ENCODE results near the gene SMPD3.

SMPD3 gene

DNA sequence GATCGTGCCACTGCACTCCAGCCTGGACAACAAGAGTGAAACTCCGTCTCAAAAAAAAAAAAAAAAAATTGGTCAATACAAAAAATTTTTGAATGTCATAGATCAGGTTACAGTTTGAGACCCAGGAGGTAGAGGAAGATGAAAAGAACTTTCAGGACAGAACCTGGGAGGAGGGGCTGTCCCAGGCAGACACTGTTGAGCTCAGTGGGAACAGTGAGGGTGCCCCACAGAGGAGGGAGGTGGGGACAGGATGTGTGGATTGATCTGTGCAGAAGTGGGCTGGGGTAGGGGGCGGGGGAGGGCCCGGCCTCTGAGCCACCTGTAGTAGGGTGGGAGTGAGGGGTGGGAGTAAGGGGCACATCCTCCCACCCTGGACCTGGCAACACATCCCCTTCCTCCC lies 79.1 kb downstream of the SMPD3 start:
- DNase-seq (ENCODE audit: low read depth): no peak

DNA sequence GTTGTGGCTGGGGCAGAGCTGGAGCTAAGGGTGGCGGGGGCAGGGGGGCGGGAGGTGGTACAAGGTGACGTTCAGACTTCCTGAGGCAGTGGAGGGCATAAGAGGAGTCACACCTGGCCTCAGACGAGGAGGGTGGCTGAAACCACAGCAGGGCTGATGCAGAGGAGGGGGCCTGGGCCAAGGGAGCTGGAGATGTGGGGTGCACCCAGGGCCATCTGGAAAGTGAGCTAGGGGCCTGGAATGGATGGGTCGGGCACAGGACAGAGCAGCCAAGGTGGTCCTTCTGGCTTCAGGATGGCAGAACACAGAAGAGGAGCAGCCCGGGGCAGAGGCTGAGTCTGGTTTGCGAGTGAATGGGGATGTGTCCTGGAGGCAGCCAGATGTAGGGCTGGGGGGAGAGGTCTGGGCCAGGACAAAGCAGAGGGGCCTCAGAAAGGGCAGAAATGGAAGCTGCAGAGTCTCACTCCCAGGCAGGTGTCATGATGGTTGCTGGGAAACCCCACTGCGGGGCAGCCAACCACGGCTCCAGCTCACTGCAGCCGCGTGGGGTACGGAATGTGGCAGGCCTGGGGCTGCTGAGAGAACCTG lies 79.9 kb downstream of the SMPD3 start:
- DNase-seq (ENCODE audit: low read depth): no peak

GRCh38 chr16:68367891-68368290 lies 80.4 kb downstream of the SMPD3 start:
- no peak for DNase-seq (ENCODE audit: low read depth)

DNA sequence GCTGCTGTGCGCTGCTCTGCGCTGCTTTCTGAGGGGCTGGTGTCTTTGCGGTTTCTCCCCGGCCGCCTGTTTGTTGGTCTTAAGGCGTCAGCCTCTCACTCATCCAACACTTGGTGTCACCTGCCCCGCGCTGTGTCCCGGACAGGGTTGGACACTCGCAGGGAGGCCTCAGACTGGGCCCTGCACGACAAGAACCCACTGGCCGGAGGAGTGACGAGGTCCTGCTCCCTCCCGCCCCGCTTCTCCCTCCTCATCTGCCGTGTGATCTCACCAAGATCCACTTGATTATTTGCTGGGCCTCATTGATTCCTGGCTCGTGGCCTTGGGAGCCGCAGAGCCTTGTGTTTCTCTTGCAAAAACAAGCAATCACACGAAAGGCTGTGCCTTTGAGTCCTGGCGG lies 80.9 kb downstream of the SMPD3 start:
- no peak for DNase-seq (ENCODE audit: low read depth)

- no peak for DNase-seq (ENCODE audit: low read depth)
Measured at GRCh38 chr16:68367030-68367429, 81.3 kb downstream of the SMPD3 start.

DNA sequence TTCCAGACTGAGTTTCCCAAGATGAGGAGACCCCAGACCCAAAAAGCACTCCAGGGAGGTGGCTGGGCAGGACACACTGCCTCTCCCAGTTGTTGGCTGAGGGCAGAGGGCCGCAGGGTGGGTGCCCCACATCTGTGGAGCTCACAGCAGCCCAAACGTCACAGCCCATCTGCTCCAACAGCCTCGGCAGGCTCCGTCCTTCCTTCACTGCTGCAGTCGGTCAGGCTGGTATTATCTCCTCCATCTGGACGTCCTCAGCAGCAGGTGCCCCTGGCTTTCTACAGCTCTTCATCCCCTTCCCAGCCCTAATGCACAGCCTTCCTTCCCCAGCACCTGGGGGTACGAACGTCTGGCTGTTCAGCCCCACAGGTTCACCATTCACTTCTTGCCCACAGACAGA lies 82.2 kb downstream of the SMPD3 start:
- DNase-seq (ENCODE audit: low read depth): no peak

DNA sequence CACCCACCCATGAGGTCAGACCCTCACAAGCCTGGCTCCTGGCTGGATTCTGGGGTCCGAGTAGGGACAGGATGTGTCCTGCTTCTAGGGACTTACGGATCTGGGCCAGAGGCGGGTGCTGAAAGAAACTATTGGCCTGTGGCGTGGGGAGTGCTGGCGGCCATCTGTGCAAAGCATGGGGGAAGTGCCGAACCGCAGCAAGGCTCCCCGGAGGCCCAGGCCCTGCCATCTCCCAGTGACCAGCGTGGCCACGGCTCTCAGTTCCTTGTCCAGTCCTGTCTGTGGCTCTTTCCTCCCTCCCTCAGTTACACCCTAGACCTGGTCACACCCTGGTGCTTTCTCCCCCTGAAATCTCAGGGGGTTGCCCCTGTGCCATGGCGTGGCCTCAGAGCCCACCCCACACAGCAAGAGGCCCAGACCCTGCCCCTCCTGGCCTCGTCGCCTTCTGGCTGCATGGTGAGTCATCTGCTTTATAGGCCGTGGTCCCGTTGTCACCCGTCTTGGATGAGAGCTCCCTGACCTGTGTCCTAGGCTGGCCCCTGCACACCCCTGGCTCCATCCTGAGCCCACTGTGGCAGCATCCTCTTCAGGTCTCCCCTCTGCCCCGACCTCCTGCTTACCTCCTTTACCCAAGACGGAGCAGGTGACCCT lies 83.0 kb downstream of the SMPD3 start:
- DNase-seq (ENCODE audit: low read depth): no peak

DNA sequence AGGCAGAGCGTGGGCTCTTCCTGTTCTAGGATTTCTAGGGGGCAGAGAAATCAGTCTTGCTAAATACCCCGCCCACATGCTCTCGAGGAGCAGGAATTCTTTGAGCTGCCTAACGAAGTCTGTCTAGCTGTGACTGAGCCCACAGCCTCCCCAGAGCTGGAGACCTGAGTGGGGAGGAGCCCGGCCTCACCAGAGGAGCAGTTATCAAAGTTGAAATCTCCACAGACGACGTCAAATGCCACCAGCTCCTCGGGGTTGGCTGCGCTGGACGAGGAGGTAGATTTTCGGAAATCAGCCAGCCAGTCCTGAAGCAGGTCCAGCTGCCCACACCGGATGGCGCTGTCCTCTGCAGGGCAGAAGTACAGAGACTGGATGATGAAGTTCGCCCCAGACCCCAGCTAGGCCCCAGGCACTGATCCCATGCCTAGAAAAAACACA lies 83.7 kb downstream of the SMPD3 start:
- no peak for DNase-seq (ENCODE audit: low read depth)

- no peak for DNase-seq (ENCODE audit: low read depth)
Measured at GRCh38 chr16:68363658-68364521, 84.4 kb downstream of the SMPD3 start.

GRCh38 chr16:68362947-68363657 lies 85.2 kb downstream of the SMPD3 start:
- no peak for DNase-seq (ENCODE audit: low read depth)

GRCh38 chr16:68362262-68362913 lies 85.9 kb downstream of the SMPD3 start:
- no peak for DNase-seq (ENCODE audit: low read depth)

DNA sequence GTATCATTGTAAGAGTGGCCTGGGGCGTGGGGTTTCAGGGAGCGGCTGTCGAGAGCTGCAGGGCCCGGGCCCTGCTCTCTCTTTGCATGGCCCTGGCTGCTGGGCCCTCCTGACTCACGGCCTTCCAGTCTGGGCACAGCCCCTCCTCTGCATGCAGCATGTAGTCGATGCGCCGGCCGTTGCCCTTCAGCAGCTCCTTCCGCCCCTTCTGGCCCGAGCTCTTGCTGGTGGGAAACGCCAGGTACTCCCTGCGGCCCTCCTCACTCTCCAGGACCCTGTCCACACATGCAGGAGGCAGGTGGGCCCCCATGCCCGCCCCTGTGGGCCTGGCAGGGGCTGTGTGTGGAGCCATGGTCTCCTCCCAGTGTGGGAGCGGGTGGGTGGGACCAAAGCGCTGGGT lies 86.8 kb downstream of the SMPD3 start:
- DNase-seq (ENCODE audit: low read depth): no peak

GRCh38 chr16:68360956-68361355 lies 87.4 kb downstream of the SMPD3 start:
- DNase-seq (ENCODE audit: low read depth): no peak

- DNase-seq (ENCODE audit: low read depth): no peak
Measured at GRCh38 chr16:68360547-68360946, 87.8 kb downstream of the SMPD3 start.

GRCh38 chr16:68359398-68360191 lies 88.7 kb downstream of the SMPD3 start:
- no peak for DNase-seq (ENCODE audit: low read depth)

DNA sequence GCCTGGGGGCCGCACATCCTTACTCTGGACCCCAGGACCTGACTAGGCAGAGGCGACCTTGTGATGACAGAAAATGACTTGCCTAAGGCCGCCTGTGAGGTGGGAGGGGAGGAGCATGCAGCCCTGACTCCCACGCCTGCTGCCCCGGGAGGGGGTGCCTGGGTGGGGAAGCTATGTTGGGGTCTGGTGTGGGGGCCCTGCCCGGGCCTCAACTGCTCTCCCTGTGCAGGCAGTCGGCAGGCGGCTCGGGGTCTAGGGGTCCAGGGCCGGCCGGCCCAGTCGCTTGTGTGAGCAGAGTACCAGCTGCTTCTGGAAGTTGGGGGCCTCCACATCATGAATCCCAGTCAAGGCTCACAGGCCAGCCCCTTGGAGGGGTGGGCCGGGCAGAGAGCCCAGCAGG lies 89.4 kb downstream of the SMPD3 start:
- DNase-seq (ENCODE audit: low read depth): no peak

DNA sequence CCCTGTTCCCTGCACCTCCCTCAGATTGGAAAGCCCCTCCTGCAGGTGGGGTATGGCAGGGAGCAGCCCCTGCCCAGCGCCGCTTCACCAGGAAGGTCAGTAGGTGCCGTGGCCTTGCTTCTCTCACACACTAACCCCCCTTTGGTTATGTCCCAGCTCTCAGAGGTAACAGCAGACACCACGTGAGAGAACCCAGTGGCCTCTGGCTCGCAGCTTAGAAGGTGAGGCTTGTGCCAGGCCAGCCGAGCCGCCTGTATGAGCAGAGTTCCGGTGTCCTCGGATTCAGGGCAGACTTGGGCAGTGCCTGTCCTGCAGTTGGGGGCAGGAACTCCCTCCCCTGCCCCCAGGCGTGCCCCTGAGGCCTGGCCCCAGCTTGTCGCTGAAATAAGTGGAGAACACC lies 90.4 kb downstream of the SMPD3 start:
- DNase-seq (ENCODE audit: low read depth): no peak

DNA sequence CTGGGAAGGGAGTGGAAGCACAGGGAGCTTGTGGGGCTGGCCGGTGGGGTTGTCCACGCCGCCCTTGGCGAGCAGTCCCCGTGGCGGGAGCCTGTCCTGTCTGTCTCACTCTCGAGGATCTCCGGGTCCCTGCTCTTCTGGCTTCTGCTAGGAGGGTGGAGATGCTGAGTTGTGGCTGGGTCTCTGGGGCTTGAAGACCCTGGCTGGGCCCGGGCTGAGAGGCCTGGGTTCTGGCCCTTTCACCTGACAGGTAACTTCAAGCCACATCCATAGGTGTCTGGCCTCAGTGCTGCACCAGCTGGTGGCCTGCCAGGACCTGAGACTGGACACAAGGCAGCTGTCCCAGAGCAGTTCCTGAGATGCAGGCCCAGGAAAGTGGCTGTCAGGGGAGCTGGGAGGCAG lies 90.8 kb downstream of the SMPD3 start:
- DNase-seq (ENCODE audit: low read depth): no peak

DNA sequence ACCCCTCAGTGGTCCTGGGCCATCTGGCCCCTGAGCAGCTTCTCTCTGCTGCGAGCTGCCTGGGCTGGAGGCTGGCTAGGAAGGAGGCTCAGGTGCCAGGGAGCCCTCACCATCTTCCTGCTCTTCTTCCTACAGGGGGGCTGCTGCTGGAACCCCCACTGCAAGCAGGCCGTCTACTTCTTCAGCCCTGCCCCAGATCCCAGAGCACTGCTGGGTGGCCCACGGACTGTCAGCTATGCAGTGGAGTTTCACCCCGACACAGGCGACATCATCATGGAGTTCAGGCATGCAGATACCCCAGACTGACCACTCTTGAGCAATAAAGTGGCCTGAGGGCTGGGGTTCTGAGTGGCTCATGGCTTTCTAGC lies 91.4 kb downstream of the SMPD3 start:
- DNase-seq (ENCODE audit: low read depth): no peak

DNA sequence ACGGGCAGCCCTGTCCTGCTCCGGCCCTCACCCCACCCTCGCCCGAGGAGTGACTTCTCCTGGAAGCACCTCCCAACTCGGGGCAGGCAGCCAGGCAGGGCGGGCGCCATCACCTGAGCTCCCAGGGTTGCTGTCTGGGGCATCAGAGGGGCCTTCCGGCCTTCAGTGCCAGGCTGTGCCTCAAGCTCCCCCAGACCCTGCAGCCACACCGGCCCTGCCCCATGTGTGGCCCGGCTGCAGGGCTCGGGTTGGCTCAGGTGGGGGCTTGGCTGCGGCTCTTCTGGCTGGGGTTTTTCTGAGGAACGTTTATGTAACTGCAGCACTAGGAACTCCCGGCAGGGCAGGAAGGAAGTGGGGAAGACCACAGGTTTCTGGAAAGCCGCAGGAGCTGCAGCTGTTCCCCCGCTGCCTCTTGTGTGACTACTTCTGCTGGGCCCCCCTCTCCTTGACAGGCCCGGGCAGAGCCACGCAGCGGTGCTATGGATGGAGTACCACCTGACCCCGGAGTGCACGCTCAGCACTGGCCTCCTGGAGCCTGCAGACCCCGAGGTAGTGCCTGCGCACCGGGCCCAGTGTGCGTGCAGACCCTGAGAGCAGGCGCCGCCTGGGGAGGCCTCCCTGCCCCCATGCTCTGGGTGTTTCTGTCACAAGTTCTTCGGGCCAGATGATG lies 91.9 kb downstream of the SMPD3 start:
- DNase-seq (ENCODE audit: low read depth): no peak

All from GM04504 (cell line).